Prostate gland (tissue), 2 donors: ENCODE data around the gene CSAG3. TPM values are rescaled to one million over a fixed set of nuclear protein-coding genes. Genes with fewer than 3 reads are reported as not detected.
"Not testable (repeated sequence)": the region's sequence is repeated elsewhere in the genome, so short reads cannot be mapped to it uniquely, and the experiment has no call there.

ENCODE experiments used
- DNase-seq: peaks from one replicate; pipeline ENCODE4 v3.0.0-alpha.2; 2019; ENCODE audit warnings: low spot score
- H3K27ac ChIP-seq, 2 donors: fragments of 200-600 bp; sonication (generic); 2 replicates each; pipeline ENCODE4 v1.5.1; 2017 to 2019
- H3K27me3 ChIP-seq: fragments of 200-600 bp; sonication (generic); replicated peaks from 2 replicates; pipeline ENCODE4 v1.5.1; 2019; ENCODE audit not compliant: insufficient read depth
- H3K36me3 ChIP-seq, 2 donors: fragments of 200-600 bp; sonication (generic); 1 replicate in 1 of 2; 2 replicates in 1 of 2; pipeline versions ENCODE4 v1.5.1 to v1.8.1; 2017 to 2019
- H3K4me1 ChIP-seq: fragments of 200-600 bp; sonication (generic); replicated peaks from 2 replicates; pipeline ENCODE4 v1.5.1; 2019
- H3K4me3 ChIP-seq, 2 donors: fragments of 200-600 bp; sonication (generic); 2 replicates each; pipeline ENCODE4 v1.5.1; 2017 to 2019
- H3K9me3 ChIP-seq: fragments of 200-600 bp; sonication (generic); 2 replicates; pipeline ENCODE4 v1.5.1; 2017
- CTCF ChIP-seq, 4 experiments: fragments of 200-600 bp in 2 of 4; fragments of 450-650 bp in 2 of 4; sonication (generic) in 2 of 4; IDR thresholded peaks; 1 replicate in 3 of 4; 2 replicates in 1 of 4; pipeline ENCODE4 v1.5.1; 2016 to 2019; ENCODE audit warnings: antibody characterized with exemption in 4 of 4, mild to moderate bottlenecking in 2 of 4, moderate library complexity in 2 of 4
- POLR2A ChIP-seq: fragments of 450-650 bp; IDR thresholded peaks from one replicate; pipeline ENCODE4 v1.6.1; 2016; ENCODE audit warnings: antibody characterized with exemption, mild to moderate bottlenecking
- POLR2AphosphoS5 ChIP-seq: sonication (generic); formaldehyde crosslinking; IDR thresholded peaks from one replicate; pipeline ENCODE4 v1.6.1; 2017; ENCODE audit warnings: antibody characterized with exemption
- WGBS: methylation state at CpG from one replicate; pipeline ENCODE4 v1.1.5; 2018; 5-methylcytosine and 5-hydroxymethylcytosine counted together
- intact Hi-C: fragments of 100-400 bp; cut with DNase I; formaldehyde crosslinking; loops from one replicate; pipeline ENCODE4 v1.14.2; 2022
- total RNA-seq, 2 donors: library from RNA; depleted of rRNA; stranded (reverse); fragments of >200 nt; gene quantifications; one replicate each; pipeline ENCODE4 v1.1.0, GENCODE V29; 2016

The CSAG3 gene
- total RNA-seq, 2 donors from 2014 or later: 2.6 TPM; not detected in 1

GRCh38 chrX:152735860-152736511 lies 23.0 kb upstream of the CSAG3 start:
- intact Hi-C loops: no loop called here
- H3K27ac ChIP-seq: no peak overlapping the region
- no peaks in the 10 kb centered on the region for H3K9me3 ChIP-seq
- no peak for DNase-seq
- no peaks in the 10 kb centered on the region for H3K4me1 ChIP-seq
- no peaks in the 10 kb centered on the region for H3K27me3 ChIP-seq
- TF ChIP-seq POLR2AphosphoS5 (no peak), CTCF (IDR thresholded peaks at IDR 0.05) (no peak), POLR2A (no peak)
- no peak overlapping the region for H3K4me3 ChIP-seq
- no peaks in the 10 kb centered on the region for H3K36me3 ChIP-seq
- WGBS: 96% methylated on average over 6 of the region's 12 CpGs

- H3K4me3 ChIP-seq, intact Hi-C loops, H3K9me3 ChIP-seq, H3K27me3 ChIP-seq, H3K36me3 ChIP-seq, DNase-seq, H3K27ac ChIP-seq, H3K4me1 ChIP-seq: not testable (repeated sequence)
- 86% methylated on average over 5 of the region's 12 CpGs for WGBS
Measured at GRCh38 chrX:152736528-152736927, 22.5 kb upstream of the CSAG3 start.

- H3K4me1 ChIP-seq: no peaks in the 10 kb centered on the region
Measured at GRCh38 chrX:152738560-152738959, 20.5 kb upstream of the CSAG3 start.

GRCh38 chrX:152753686-152754650 lies 5.0 kb upstream of the CSAG3 start, which contains the start of gene MAGEA2:
TSS of gene MAGEA2 (minus strand) at chrX:152753842. CDS start at chrX:152751363, 2,479 bp downstream.
- WGBS: no CpG with 5 or more reads among the region's 35 CpGs
- H3K27ac ChIP-seq, intact Hi-C loops, H3K9me3 ChIP-seq, H3K4me1 ChIP-seq, H3K4me3 ChIP-seq, H3K36me3 ChIP-seq, H3K27me3 ChIP-seq, DNase-seq: not testable (repeated sequence)

More at GRCh38 chrX:152738560-152738959, 20.5 kb upstream of the CSAG3 start:
- Histone ChIP-seq H3K4me3 (no peak overlapping the region), H3K27me3 (no peaks in the 10 kb centered on the region), H3K9me3 (no peaks in the 10 kb centered on the region), H3K36me3 (no peaks in the 10 kb centered on the region), H3K27ac (no peak overlapping the region)
- no peak for DNase-seq
- TF ChIP-seq POLR2A: no peak
- TF ChIP-seq CTCF (IDR thresholded peaks at IDR 0.05): no peak
- no peak for TF ChIP-seq POLR2AphosphoS5
- intact Hi-C loops: no loop called here
- 98% methylated on average over 5 of the region's 5 CpGs for WGBS

- WGBS: no CpG with 5 or more reads among the region's 5 CpGs
- H3K27me3 ChIP-seq, H3K9me3 ChIP-seq, H3K36me3 ChIP-seq, intact Hi-C loops, H3K4me3 ChIP-seq, DNase-seq, H3K4me1 ChIP-seq, H3K27ac ChIP-seq: not testable (repeated sequence)
Measured at GRCh38 chrX:152754871-152755270, 4.1 kb upstream of the CSAG3 start.

- H3K9me3 ChIP-seq, DNase-seq, H3K4me3 ChIP-seq, intact Hi-C loops, H3K36me3 ChIP-seq, H3K27me3 ChIP-seq, H3K27ac ChIP-seq, H3K4me1 ChIP-seq: not testable (repeated sequence)
- WGBS: 100% methylated on average over 1 of the region's 7 CpGs
Measured at GRCh38 chrX:152759544-152759943, 526 bp downstream of the CSAG3 start.

GRCh38 chrX:152761582-152761981 lies 2.6 kb downstream of the CSAG3 start:
- H3K9me3 ChIP-seq, H3K27ac ChIP-seq, H3K27me3 ChIP-seq, H3K4me3 ChIP-seq, DNase-seq, H3K36me3 ChIP-seq, intact Hi-C loops, H3K4me1 ChIP-seq: not testable (repeated sequence)
- no CpG with 5 or more reads among the region's 7 CpGs for WGBS

- H3K4me3 ChIP-seq, H3K27ac ChIP-seq, H3K36me3 ChIP-seq, intact Hi-C loops, H3K9me3 ChIP-seq, DNase-seq, H3K4me1 ChIP-seq, H3K27me3 ChIP-seq: not testable (repeated sequence)
- 91% methylated on average over 8 of the region's 9 CpGs for WGBS
Measured at GRCh38 chrX:152766562-152766961, 7.5 kb downstream of the CSAG3 start.

GRCh38 chrX:152769549-152770289 lies 10.7 kb downstream of the CSAG3 start, which contains the start of gene MAGEA6:
TSS of gene MAGEA6 (minus strand) at chrX:152769689. CDS start at chrX:152767650, 2,039 bp downstream.
- H3K4me3 ChIP-seq, H3K4me1 ChIP-seq, H3K36me3 ChIP-seq, intact Hi-C loops, H3K27ac ChIP-seq, DNase-seq, H3K9me3 ChIP-seq, H3K27me3 ChIP-seq: not testable (repeated sequence)
- no CpG with 5 or more reads among the region's 29 CpGs for WGBS
